Measurements from ENCODE around the gene PIK3IP1. TPM values are rescaled to one million over a fixed set of nuclear protein-coding genes. Genes with fewer than 3 reads are reported as not detected.

Gene PIK3IP1
- total RNA-seq, 3 donors from 2014 or later, result 17.1 to 24.7 (median 22.8) TPM

GRCh38 chr22:31244046-31244942, 48.0 kb downstream of the PIK3IP1 start:
- Histone ChIP-seq H3K4me3 (no peak overlapping the region), H3K9me3 (no peaks in the 10 kb centered on the region), H3K36me3 (ENCODE audit: low read depth) (no peaks in the 10 kb centered on the region), H3K4me1 (ENCODE audit: low read depth) (peaks cover 32% of the 10 kb centered on the region)
- ATAC-seq (no peak), DNase-seq (no peak)
- TF ChIP-seq CTCF (IDR thresholded peaks at IDR 0.05), result no peak
- intact Hi-C loops (cut with DNase I, micrococcal nuclease), result no loop called here

GRCh38 chr22:31243339-31244045, 48.8 kb downstream of the PIK3IP1 start:
- no peak for TF ChIP-seq CTCF (IDR thresholded peaks at IDR 0.05)
- ATAC-seq, result no peak
- Histone ChIP-seq H3K4me1 (ENCODE audit: low read depth) (peaks cover 26% of the 10 kb centered on the region), H3K36me3 (ENCODE audit: low read depth) (no peaks in the 10 kb centered on the region), H3K9me3 (no peaks in the 10 kb centered on the region), H3K4me3 (no peak overlapping the region)
- intact Hi-C loops (cut with DNase I, micrococcal nuclease), result no loop called here
- DNase-seq, result no peak

GRCh38 chr22:31241936-31242335, 50.4 kb downstream of the PIK3IP1 start:
- H3K4me1 ChIP-seq (ENCODE audit: low read depth), result peaks cover 14% of the 10 kb centered on the region

GRCh38 chr22:31241200-31241599, 51.1 kb downstream of the PIK3IP1 start:
- Histone ChIP-seq H3K4me3 (no peak overlapping the region), H3K4me1 (ENCODE audit: low read depth) (peaks cover 7% of the 10 kb centered on the region), H3K36me3 (ENCODE audit: low read depth) (no peaks in the 10 kb centered on the region), H3K9me3 (no peaks in the 10 kb centered on the region)
- no peak for TF ChIP-seq CTCF (IDR thresholded peaks at IDR 0.05)
- peak in 1 of 3 donors; percentile 17 for DNase-seq
- intact Hi-C loops (cut with DNase I, micrococcal nuclease), result no loop called here
- ATAC-seq, result peak; percentile 89

More at GRCh38 chr22:31241936-31242335, 50.4 kb downstream of the PIK3IP1 start:
- no peaks in the 10 kb centered on the region for H3K36me3 ChIP-seq (ENCODE audit: low read depth)
- H3K4me3 ChIP-seq, result no peak overlapping the region
- no peaks in the 10 kb centered on the region for H3K9me3 ChIP-seq
- no peak for TF ChIP-seq CTCF (IDR thresholded peaks at IDR 0.05)
- DNase-seq (no peak), ATAC-seq (no peak)
- intact Hi-C loops (cut with DNase I, micrococcal nuclease), result no loop called here

GRCh38 chr22:31239771-31240370, 52.4 kb downstream of the PIK3IP1 start:
- TF ChIP-seq CTCF (IDR thresholded peaks at IDR 0.05), result no peak
- ATAC-seq (no peak), DNase-seq (no peak)
- H3K4me1 ChIP-seq (ENCODE audit: low read depth), result peaks cover 14% of the 10 kb centered on the region
- no peak overlapping the region for H3K4me3 ChIP-seq
- H3K36me3 ChIP-seq (ENCODE audit: low read depth), result no peaks in the 10 kb centered on the region
- H3K9me3 ChIP-seq, result no peaks in the 10 kb centered on the region
- intact Hi-C loops (cut with DNase I, micrococcal nuclease), result no loop called here

Measured in mucosa of descending colon (tissue), 3 donors.